Immature natural killer cell (primary cell): ENCODE results near the gene TAS1R2. TPM values are rescaled to one million over a fixed set of nuclear protein-coding genes. Genes with fewer than 3 reads are reported as not detected.

Experiments
- DNase-seq, 3 donors: peaks; one replicate each; pipeline ENCODE4 v3.0.0; 2022; ENCODE audit warnings: mixed read lengths in 1 of 3
- H3K27ac Mint-ChIP-seq, 6 donors: one replicate each; pipeline ENCODE4 v1.8.0; 2020; ENCODE audit warnings: mixed read lengths in 6 of 6, mild to moderate bottlenecking in 5 of 6, inconsistent platforms in 4 of 6, moderate library complexity in 3 of 6
- H3K27me3 Mint-ChIP-seq, 3 donors: one replicate each; pipeline ENCODE4 v1.8.0; 2020 to 2021; ENCODE audit warnings: low read depth in 3 of 3, mild to moderate bottlenecking in 3 of 3, mixed read lengths in 3 of 3, moderate library complexity in 3 of 3, inconsistent platforms in 1 of 3
- H3K36me3 Mint-ChIP-seq, 3 donors: one replicate each; pipeline ENCODE4 v1.8.0; 2020; ENCODE audit warnings: mixed read lengths in 3 of 3, inconsistent platforms in 2 of 3, mild to moderate bottlenecking in 2 of 3
- H3K4me1 Mint-ChIP-seq, 2 donors: one replicate each; pipeline ENCODE4 v1.8.0; 2020; ENCODE audit warnings: inconsistent platforms in 2 of 2, mild to moderate bottlenecking in 2 of 2, mixed read lengths in 2 of 2, moderate library complexity in 1 of 2
- H3K4me3 Mint-ChIP-seq, 5 donors: one replicate each; pipeline ENCODE4 v1.8.0; 2020; ENCODE audit warnings: mild to moderate bottlenecking in 5 of 5, mixed read lengths in 5 of 5, inconsistent platforms in 3 of 5, moderate library complexity in 3 of 5
- H3K9me3 Mint-ChIP-seq, 6 donors: one replicate each; pipeline ENCODE4 v1.8.0; 2020; ENCODE audit warnings: mild to moderate bottlenecking in 6 of 6, mixed read lengths in 6 of 6, inconsistent platforms in 4 of 6, moderate library complexity in 3 of 6
- polyA plus RNA-seq, 3 donors: library from polyadenylated mRNA; unstranded; fragments of 300-500 nt; fragmentation: Illumina TruSeq; gene quantifications; one replicate each; pipeline ENCODE4 v1.2.3, GENCODE V29; 2021

Gene TAS1R2
- polyA plus RNA-seq, 3 donors from 2014 or later, result not detected

GRCh38 chr1:18817795-18818435 lies 41.5 kb downstream of the TAS1R2 start:
- H3K36me3 Mint-ChIP-seq, result no peaks in the 10 kb centered on the region
- DNase-seq, result no peak

GRCh38 chr1:18817316-18817715 lies 42.1 kb downstream of the TAS1R2 start:
- H3K36me3 Mint-ChIP-seq, result no peaks in the 10 kb centered on the region
- DNase-seq, result no peak
- peak overlapping the region in 4 of 5 donors; percentile 2 to 62 (median 26) for H3K4me3 Mint-ChIP-seq
- no peaks in the 10 kb centered on the region for H3K9me3 Mint-ChIP-seq
- peaks cover 19% of the 10 kb centered on the region in 2 donors for H3K4me1 Mint-ChIP-seq
- peaks cover 14 to 25% (median 22%) of the 10 kb centered on the region in 3 donors for H3K27me3 Mint-ChIP-seq
- peak overlapping the region; percentile 74 to 89 (median 82) for H3K27ac Mint-ChIP-seq

More at GRCh38 chr1:18817795-18818435, 41.5 kb downstream of the TAS1R2 start:
- H3K4me3 Mint-ChIP-seq, result no peak overlapping the region
- H3K27me3 Mint-ChIP-seq, result peaks cover 14 to 25% (median 21%) of the 10 kb centered on the region in 3 donors
- peak overlapping the region in 2 of 6 donors; percentile 78 to 84 for H3K27ac Mint-ChIP-seq
- no peaks in the 10 kb centered on the region for H3K9me3 Mint-ChIP-seq
- peaks cover 19% of the 10 kb centered on the region in 2 donors for H3K4me1 Mint-ChIP-seq

GRCh38 chr1:18816808-18817207 lies 42.7 kb downstream of the TAS1R2 start:
- peaks cover 19% of the 10 kb centered on the region in 2 donors for H3K4me1 Mint-ChIP-seq
- DNase-seq, result peak; percentile 71 to 72 (median 72)
- no peaks in the 10 kb centered on the region for H3K36me3 Mint-ChIP-seq
- H3K4me3 Mint-ChIP-seq, result peak overlapping the region; percentile 2 to 62 (median 22)
- H3K27ac Mint-ChIP-seq, result peak overlapping the region; percentile 74 to 89 (median 82)
- peaks cover 14 to 25% (median 23%) of the 10 kb centered on the region in 3 donors for H3K27me3 Mint-ChIP-seq
- H3K9me3 Mint-ChIP-seq, result no peaks in the 10 kb centered on the region

GRCh38 chr1:18814874-18815531 lies 44.5 kb downstream of the TAS1R2 start:
- Mint-ChIP-seq H3K4me3 (no peak overlapping the region), H3K27ac (no peak overlapping the region), H3K27me3 (peaks cover 6 to 18% (median 17%) of the 10 kb centered on the region in 3 donors), H3K36me3 (no peaks in the 10 kb centered on the region), H3K9me3 (no peaks in the 10 kb centered on the region), H3K4me1 (peaks cover 17 to 19% of the 10 kb centered on the region in 2 donors)
- DNase-seq, result no peak

- H3K27ac Mint-ChIP-seq, result no peak overlapping the region
- H3K36me3 Mint-ChIP-seq, result no peaks in the 10 kb centered on the region
- H3K4me1 Mint-ChIP-seq, result peaks cover 17 to 19% of the 10 kb centered on the region in 2 donors
- H3K27me3 Mint-ChIP-seq, result peaks cover 5 to 18% (median 18%) of the 10 kb centered on the region in 3 donors
- no peaks in the 10 kb centered on the region for H3K9me3 Mint-ChIP-seq
- DNase-seq, result no peak
- H3K4me3 Mint-ChIP-seq, result no peak overlapping the region
Observed at GRCh38 chr1:18814425-18814824, 45.0 kb downstream of the TAS1R2 start.

DNA sequence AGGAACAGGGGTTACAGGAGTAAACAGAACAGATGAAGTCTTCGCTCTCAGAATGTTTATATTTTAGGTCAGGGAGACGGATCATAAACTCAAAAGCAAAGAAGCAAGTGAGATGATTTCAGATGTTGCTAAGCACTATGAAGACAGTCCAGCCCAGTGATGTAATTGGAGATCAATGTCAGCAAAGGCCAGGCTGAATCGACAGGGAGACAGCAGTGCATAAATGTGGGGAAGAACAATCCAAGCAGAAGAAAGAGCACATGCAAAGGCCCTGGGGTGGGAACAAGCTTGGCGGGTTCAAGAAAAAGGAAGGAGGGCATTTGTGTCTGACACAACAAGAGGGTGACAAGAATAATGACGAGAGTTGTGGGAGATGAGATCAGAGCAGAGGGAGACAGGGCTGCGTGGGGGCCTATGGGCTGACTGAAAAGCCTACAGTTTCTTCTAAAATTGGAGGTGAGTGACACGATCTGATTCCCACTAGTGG lies 47.0 kb downstream of the TAS1R2 start:
- Mint-ChIP-seq H3K4me1 (peaks cover 14 to 16% of the 10 kb centered on the region in 2 donors), H3K36me3 (no peaks in the 10 kb centered on the region), H3K27me3 (peaks cover 5 to 9% (median 8%) of the 10 kb centered on the region in 3 donors), H3K27ac (no peak overlapping the region), H3K9me3 (no peaks in the 10 kb centered on the region), H3K4me3 (no peak overlapping the region)
- no peak for DNase-seq

DNA sequence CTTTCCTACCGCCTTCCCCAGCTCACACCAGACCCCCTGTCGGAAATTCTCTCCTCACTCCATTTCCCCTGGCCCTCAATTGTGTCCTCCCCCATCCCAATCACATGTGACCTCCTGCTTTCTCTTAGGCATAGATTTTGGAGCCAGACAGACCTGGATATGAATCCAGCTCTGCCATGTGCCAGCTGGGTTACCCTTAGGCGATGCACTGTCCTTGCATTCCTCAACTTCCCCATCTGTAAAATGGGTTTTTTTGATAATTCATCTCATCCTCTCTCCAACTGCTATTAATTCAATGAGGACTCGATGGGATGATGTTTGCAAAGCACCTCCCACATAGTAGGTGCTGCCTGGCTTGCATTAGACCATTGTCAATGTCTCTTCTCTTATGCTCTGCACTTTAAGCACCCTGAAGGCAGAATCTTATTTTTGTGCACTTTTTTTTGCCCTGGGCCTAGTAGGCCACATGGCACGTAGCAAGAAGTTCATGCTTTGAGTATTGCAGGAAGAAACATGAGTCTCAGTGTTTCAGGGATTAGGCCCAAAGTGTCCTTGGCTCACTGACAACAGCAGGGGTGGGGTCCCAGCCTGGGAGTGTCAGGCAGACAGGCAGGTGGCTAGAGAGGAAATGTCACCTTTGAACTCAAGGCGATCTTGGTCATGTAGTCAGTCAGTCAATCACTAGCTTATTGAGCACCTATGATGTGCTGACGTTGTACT lies 47.6 kb downstream of the TAS1R2 start:
- H3K27me3 Mint-ChIP-seq, result peaks cover 4 to 8% (median 5%) of the 10 kb centered on the region in 3 donors
- H3K9me3 Mint-ChIP-seq, result no peaks in the 10 kb centered on the region
- peaks cover 7 to 10% of the 10 kb centered on the region in 2 donors for H3K4me1 Mint-ChIP-seq
- H3K36me3 Mint-ChIP-seq, result no peaks in the 10 kb centered on the region
- no peak for DNase-seq
- no peak overlapping the region for H3K4me3 Mint-ChIP-seq
- H3K27ac Mint-ChIP-seq, result peak overlapping the region in 1 of 6 donors; percentile 9

GRCh38 chr1:18809953-18810899 lies 49.2 kb downstream of the TAS1R2 start:
- no peak for DNase-seq

DNA sequence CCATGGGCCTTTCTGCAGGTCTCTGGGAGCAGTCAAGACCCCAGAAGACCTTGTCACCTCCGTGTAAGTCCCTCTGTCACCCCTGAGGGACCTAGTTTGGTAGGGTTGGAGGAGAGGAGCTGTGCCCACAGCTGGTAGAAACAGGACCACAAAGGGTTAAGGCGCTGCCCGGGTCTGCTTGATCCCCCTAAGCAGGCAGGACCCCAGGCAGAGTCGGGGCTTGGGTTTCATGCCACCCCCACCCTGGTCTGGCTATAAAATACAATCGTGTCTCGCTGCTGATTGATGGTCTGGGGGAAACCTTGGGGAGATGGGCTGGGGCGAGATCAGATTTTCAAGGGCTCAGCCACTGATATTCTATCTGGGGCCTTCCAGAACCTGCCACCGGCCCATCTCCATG lies 50.9 kb downstream of the TAS1R2 start:
- peaks cover 3 to 9% (median 5%) of the 10 kb centered on the region in 3 donors for H3K27me3 Mint-ChIP-seq
- H3K27ac Mint-ChIP-seq, result no peak overlapping the region
- no peaks in the 10 kb centered on the region for H3K9me3 Mint-ChIP-seq
- no peak for DNase-seq
- no peaks in the 10 kb centered on the region for H3K36me3 Mint-ChIP-seq
- no peaks in the 10 kb centered on the region for H3K4me1 Mint-ChIP-seq
- no peak overlapping the region for H3K4me3 Mint-ChIP-seq

More at GRCh38 chr1:18809953-18810899, 49.2 kb downstream of the TAS1R2 start:
- H3K27me3 Mint-ChIP-seq, result peaks cover 1 to 8% (median 5%) of the 10 kb centered on the region in 3 donors
- H3K4me1 Mint-ChIP-seq, result no peaks in the 10 kb centered on the region
- no peak overlapping the region for H3K4me3 Mint-ChIP-seq
- no peak overlapping the region for H3K27ac Mint-ChIP-seq
- H3K36me3 Mint-ChIP-seq, result no peaks in the 10 kb centered on the region
- no peaks in the 10 kb centered on the region for H3K9me3 Mint-ChIP-seq

GRCh38 chr1:18807334-18808063 lies 52.0 kb downstream of the TAS1R2 start:
- no peaks in the 10 kb centered on the region for H3K9me3 Mint-ChIP-seq
- H3K4me3 Mint-ChIP-seq, result no peak overlapping the region
- H3K4me1 Mint-ChIP-seq, result no peaks in the 10 kb centered on the region
- H3K36me3 Mint-ChIP-seq, result no peaks in the 10 kb centered on the region
- no peak for DNase-seq
- H3K27me3 Mint-ChIP-seq, result peaks cover 3 to 8% (median 5%) of the 10 kb centered on the region in 3 donors
- no peak overlapping the region for H3K27ac Mint-ChIP-seq

DNA sequence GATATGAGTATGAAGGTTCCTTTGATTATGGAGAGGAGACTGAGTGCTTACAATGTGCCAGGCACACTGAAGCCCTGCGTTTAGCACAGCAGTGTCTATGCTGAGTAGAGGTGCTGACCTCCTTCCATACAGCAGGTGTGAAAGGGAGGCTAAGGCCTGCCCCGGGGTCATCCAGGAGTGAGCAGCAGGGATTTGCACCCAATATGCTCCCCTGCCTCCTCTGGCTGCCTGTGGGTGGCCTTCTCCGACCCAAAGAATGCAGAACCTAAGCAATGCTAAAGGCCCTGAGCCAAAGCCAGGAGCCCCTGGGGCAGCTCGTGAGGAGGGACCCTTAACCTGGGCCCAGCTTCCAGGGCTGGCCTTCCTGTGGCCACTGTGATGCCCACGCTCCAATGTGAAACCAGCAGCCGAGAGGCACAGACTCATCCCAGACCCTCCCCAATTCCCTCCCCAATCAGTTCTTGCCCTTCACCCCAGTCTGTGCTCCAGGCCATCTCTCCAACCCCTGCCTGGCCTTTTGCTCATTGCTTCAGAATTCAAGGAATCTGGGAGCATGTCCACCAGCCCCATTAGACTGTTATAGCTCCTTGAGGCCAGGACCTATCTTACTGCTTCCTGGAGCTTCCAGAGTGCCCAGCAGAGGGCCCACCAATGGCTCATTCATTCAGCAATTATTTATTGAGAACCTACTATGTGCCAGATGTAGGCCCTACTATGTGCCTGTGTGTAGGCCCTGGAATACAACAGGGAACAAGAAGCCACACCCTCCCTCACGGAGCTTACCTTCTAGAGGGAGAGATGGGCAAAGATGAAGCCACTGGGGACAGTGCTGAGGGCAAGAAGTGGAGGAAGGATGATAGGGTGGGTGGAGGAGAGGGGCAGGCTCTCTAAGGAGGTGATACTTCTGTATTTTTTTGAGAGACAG lies 53.3 kb downstream of the TAS1R2 start:
- Mint-ChIP-seq H3K27me3 (peaks cover 2 to 3% (median 3%) of the 10 kb centered on the region in 3 donors), H3K27ac (no peak overlapping the region), H3K4me3 (no peak overlapping the region), H3K36me3 (no peaks in the 10 kb centered on the region), H3K9me3 (no peaks in the 10 kb centered on the region), H3K4me1 (no peaks in the 10 kb centered on the region)
- no peak for DNase-seq
